GM21528 (cell line): ENCODE results near the gene GAMT.
"Not testable (repeated sequence)": the region's sequence is repeated elsewhere in the genome, so short reads cannot be mapped to it uniquely, and the experiment has no call there.

Experiments used
- ATAC-seq: cut with Tn5 transposase; IDR thresholded peaks from one replicate; pipeline ENCODE4 v1.9.1; 2021; ENCODE audit warnings: mild to moderate bottlenecking, moderate library complexity; ENCODE audit not compliant: unreplicated experiment, low FRiP score

GAMT gene

GRCh38 chr19:1420085-1420484 is 18.7 kb upstream of the GAMT start:
- not testable (repeated sequence) for ATAC-seq

- ATAC-seq = no peak
Observed at GRCh38 chr19:1418951-1419738, 17.8 kb upstream of the GAMT start.

GRCh38 chr19:1418496-1418775 is 17.1 kb upstream of the GAMT start:
- ATAC-seq = no peak

- no peak for ATAC-seq
Observed at GRCh38 chr19:1417681-1418495, 16.5 kb upstream of the GAMT start.

GRCh38 chr19:1417145-1417544 is 15.8 kb upstream of the GAMT start:
- ATAC-seq = no peak

GRCh38 chr19:1416014-1416841 is 14.9 kb upstream of the GAMT start:
- ATAC-seq = no peak

GRCh38 chr19:1412995-1413800 is 11.9 kb upstream of the GAMT start:
- no peak for ATAC-seq

- ATAC-seq = no peak
Observed at GRCh38 chr19:1412323-1412923, 11.1 kb upstream of the GAMT start.

GRCh38 chr19:1411255-1412191 is 10.2 kb upstream of the GAMT start:
- ATAC-seq = no peak

- no peak for ATAC-seq
Observed at GRCh38 chr19:1410789-1411188, 9.4 kb upstream of the GAMT start.

GRCh38 chr19:1410136-1410786 is 8.9 kb upstream of the GAMT start:
- no peak for ATAC-seq

- ATAC-seq = no peak
Observed at GRCh38 chr19:1409204-1410005, 8.1 kb upstream of the GAMT start.

- no peak for ATAC-seq
Observed at GRCh38 chr19:1408300-1409203, 7.2 kb upstream of the GAMT start.

- ATAC-seq = peak; percentile 20
Observed at GRCh38 chr19:1407528-1408299, 6.4 kb upstream of the GAMT start, which contains the start of gene DAZAP1. Gene DAZAP1, plus strand, starts transcription at chr19:1407586. Its CDS starts 188 bp downstream, at chr19:1407774.

GRCh38 chr19:1406774-1407527 is 5.6 kb upstream of the GAMT start:
- peak; percentile 68 for ATAC-seq
